CD1c-positive myeloid dendritic cell (primary cell): Measurements from ENCODE around the gene AP2B1.
"Not testable (repeated sequence)": the region's sequence is repeated elsewhere in the genome, so short reads cannot be mapped to it uniquely, and the experiment has no call there.

Source experiments
- DNase-seq: peaks from one replicate; pipeline ENCODE4 v3.0.0-alpha.2; 2016; ENCODE audit errors: extremely low spot score

AP2B1 gene

GRCh38 chr17:35587074-35587961 lies at the start of gene AP2B1:
Gene AP2B1 (plus strand): TSS chr17:35587322. CDS start chr17:35594031, 6,709 bp downstream.
- DNase-seq: peak; percentile 98

- DNase-seq: peak; percentile 73
Measured at GRCh38 chr17:35537601-35538141, 49.5 kb upstream of the AP2B1 start, which contains the start of gene SLFN12L. Gene SLFN12L (minus strand): TSS chr17:35537678. CDS start chr17:35522364, 15,314 bp downstream.

DNA sequence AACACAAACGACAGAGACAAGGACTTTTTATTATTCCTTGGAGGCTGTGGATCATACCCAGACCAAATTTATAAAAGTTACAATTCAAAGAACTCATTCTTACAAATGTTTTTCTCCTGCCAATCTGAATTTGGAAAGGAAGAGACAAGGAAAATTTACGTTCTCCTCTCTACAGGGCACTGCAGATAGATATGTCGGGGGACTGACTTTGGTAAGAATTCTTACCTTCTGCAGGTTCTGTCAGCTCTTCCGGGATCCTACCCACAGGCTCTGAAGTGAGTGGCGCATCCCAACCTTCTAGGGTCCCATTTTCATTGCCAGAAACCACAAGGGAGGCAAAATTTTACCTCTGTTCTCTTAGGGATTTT lies 47.5 kb upstream of the AP2B1 start:
- DNase-seq: no peak

GRCh38 chr17:35540589-35541404 lies 46.3 kb upstream of the AP2B1 start:
- peak; percentile 90 for DNase-seq

DNA sequence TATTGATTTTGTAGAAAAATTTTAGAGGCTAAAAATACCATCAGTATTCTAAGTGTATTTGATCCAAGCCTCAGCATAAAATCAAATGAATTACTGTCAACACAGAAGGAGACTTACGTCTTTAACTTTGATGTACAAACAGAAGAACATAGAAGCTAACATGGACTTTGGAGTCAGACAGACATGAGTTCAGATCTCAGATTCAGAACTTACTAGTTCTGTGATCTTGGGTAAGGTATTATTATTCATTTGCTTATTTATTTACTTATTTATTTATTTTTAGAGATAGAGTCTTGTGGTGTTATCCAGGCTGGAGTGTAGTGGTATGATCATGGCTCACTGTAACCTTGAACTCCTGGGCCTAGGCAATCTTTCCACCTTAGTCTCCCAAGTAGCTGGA lies 45.7 kb upstream of the AP2B1 start:
- DNase-seq: no peak

DNA sequence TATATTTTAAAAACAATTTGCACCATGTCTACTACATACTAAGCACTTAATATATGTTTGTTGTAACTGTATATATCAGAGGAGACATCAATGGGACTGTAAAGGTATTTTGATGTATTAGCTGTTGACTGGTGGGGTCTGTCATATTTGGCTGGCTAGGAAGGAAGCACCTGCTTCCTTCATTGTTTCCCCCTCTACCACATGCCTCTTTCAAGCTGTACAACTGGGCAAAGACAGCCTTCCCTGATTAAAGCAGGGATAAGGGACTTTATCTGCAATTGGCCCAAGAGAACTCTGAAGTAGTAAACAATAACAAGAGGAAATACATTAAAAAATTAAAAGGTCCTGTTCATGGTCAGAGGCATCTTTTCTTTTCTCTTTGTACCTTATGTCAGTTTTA lies 44.1 kb upstream of the AP2B1 start:
- no peak for DNase-seq

DNA sequence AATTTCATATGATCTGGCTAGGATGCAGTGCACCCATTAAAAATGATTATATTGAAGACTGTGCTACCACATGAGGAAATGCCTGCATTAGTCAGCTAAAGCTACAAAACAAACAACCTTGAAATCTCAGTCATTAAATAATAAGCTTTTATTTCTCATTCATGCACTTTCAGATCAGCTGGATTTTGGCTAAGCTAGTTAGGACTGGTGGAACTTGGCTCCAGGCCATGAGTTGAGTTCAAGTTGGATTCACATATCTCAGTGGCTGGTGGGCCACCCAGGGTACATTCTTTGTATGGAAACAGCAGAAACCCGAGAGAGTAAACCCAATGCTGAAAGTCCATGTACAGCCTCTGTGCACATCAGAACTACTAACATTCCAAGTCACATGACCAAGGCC lies 43.3 kb upstream of the AP2B1 start:
- DNase-seq: no peak

- no peak for DNase-seq
Measured at GRCh38 chr17:35545150-35545549, 42.0 kb upstream of the AP2B1 start.

- peak; percentile 81 for DNase-seq
Measured at GRCh38 chr17:35546487-35546886, 40.6 kb upstream of the AP2B1 start.

- no peak for DNase-seq
Measured at GRCh38 chr17:35548208-35548810, 38.8 kb upstream of the AP2B1 start.

- DNase-seq: no peak
Measured at GRCh38 chr17:35548978-35549377, 38.1 kb upstream of the AP2B1 start.

DNA sequence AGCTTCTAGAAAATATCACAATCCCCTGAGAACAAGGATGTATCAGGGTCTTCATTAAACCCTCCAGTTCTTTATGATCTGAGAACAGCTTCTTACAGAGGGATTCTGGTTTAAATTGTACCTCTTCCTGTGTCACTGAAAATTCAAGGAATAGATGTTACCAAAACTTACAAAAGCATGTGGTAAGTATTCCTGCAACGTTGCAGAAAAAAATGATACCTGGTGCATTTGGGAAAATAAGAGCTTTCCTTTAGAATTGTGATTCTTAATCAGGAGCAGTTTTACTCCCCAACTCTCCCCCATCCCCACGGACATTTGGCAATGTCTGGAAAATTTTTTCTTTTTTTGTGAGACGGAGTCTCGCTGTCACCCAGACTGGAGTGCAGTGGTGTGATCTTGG lies 33.8 kb upstream of the AP2B1 start:
- DNase-seq: no peak

- DNase-seq: no peak
Measured at GRCh38 chr17:35554668-35555067, 32.5 kb upstream of the AP2B1 start.

DNA sequence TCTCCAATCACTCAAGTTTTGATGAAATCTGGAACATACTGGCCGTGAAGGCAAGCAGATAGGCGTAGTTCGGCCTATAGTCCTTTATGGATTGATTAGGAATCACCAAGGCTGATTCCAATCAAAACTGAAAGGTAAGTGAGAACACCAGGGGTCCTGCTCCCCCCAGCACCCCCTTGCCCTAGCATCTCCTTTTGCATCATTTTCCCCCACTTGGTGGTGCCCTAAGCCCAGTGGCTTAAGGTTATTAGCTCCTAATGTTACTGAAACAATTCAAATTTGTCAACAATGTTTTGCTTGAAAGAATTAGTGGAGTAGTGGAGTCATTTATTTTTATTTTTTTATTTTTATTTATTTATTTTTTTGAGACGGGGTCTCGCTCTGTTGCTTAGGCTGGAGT lies 31.4 kb upstream of the AP2B1 start:
- DNase-seq: no peak

GRCh38 chr17:35557353-35557752 lies 29.8 kb upstream of the AP2B1 start:
- no peak for DNase-seq

DNA sequence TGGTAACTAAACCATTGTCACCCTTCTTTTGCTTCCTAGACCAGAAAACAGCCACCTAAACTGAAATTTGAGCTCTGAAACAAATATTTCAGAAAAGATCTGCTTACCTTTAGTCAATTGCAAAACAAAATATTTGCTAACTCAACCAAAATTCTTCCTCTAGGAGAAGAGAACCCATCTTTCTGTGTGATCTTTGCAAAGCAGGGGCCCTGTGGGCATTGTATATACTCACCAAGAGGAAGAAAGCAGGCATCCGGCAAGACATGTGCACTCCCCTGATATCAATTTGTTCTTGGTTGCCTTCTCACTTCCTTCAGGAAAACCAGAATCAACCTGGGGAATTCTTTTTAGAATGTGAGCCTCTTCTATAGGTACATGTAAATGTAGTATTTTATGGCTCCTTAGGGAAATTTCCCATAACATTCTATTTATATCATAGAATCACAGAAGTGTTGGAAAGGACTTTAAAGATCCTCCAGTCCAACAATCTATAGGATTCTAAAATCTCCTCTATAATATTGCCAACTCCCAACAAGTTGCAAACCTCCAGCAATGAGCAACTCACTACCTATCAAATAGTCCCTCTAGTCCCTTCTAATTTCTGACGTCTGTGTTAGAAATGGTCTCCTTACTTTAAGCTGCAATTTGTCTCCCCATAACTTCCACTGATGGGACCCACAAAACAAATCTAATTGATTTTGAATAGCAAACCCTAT lies 27.5 kb upstream of the AP2B1 start:
- no peak for DNase-seq

- no peak for DNase-seq
Measured at GRCh38 chr17:35560703-35561102, 26.4 kb upstream of the AP2B1 start, which contains the start of gene SLFN14. Gene SLFN14 (minus strand): TSS chr17:35560819. CDS start chr17:35558062, 2,757 bp downstream.

GRCh38 chr17:35563181-35563580 lies 23.9 kb upstream of the AP2B1 start:
- not testable (repeated sequence) for DNase-seq

- DNase-seq: no peak
Measured at GRCh38 chr17:35566968-35567367, 20.2 kb upstream of the AP2B1 start.

DNA sequence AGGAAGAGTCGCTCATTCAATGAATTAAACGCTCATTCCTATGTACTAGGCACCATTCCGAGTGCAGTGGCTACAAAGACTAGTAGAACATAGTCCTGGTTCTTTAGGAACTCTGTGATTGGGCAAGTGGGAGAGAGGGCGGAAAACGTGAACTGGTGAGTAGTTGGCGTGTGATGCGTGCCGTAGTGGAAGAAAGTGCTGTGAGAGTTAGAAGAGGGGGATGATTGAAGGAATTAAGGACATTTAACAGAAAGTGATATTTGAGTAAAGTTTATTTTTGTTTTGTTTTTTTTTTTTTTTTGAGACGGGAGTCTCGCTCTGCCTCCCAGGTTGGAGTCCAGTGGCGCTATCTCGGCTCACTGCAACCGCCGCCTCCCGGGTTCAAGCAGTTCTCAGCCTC lies 18.6 kb upstream of the AP2B1 start:
- DNase-seq: peak; percentile 66

- DNase-seq: no peak
Measured at GRCh38 chr17:35569405-35569804, 17.7 kb upstream of the AP2B1 start.
